Iris pigment epithelial cell (primary cell): ENCODE data around the gene ZNF208.
A peak's percentile ranks its signal among the peaks of the same experiment; 100 is the strongest.
"Not testable (repeated sequence)": the region's sequence is repeated elsewhere in the genome, so short reads cannot be mapped to it uniquely, and the experiment has no call there.

Source experiments
- DNase-seq: peaks from one replicate; pipeline ENCODE4 v3.0.0-alpha.2; 2011; ENCODE audit warnings: low read depth

The ZNF208 gene

DNA sequence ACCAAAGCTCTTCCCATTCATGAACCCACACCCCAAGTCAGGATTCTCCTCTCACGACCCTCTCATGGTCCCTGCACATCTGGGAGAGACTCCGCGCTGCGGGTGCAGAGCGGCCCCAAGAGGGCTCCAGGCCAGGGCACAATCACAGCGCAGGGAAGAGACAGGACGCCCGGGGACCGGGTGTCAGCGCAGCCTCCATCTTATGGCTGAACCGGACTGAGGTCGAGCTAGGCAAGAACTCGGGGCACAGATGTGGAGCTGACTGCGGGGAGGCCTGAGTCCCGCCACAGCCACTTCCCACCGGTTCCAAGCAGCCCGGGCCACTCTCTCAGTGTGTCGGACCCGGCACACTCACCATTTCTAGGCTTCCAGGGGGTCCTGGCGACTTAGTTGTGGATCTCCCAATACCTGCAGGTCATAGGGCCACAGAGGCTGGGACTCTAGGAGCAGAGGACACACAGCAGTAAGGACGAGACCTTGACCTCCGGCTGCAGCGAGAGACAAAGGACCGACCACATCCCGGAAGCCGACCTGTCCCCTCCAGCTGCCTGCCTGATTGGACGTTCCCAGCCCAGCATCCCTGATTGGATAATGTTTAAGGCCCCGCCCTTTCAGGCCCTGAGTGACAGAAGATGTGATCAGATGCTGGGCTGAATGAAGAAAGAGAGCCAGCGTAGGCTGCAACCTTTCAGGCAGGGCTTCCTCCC is at the start of gene ZNF208:
Gene ZNF208, minus strand, starts transcription at position 507 of the 707 bp plus-strand sequence. Its CDS starts 149 bp downstream, at position 358.
- peak; percentile 1 for DNase-seq

DNA sequence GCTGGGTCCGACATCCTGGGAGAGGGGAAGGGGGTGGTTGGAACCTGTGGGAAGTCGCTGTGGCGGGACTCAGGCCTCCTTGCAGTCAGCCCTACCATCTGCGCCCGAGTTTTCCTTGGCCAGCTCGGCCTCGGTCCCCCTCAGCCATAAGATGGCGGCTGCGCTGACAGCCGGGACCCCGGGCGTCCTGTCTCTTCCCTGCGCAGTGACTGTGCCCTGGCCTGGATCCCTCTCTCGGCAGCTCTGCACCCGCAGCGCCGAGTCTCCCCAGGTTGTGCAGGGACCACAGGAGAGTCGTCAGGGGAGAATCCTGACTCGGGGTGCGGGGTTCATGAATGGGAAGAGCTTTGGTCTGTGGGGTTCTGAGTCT is 41.9 kb upstream of the ZNF208 start:
- DNase-seq = peak; percentile 12

DNA sequence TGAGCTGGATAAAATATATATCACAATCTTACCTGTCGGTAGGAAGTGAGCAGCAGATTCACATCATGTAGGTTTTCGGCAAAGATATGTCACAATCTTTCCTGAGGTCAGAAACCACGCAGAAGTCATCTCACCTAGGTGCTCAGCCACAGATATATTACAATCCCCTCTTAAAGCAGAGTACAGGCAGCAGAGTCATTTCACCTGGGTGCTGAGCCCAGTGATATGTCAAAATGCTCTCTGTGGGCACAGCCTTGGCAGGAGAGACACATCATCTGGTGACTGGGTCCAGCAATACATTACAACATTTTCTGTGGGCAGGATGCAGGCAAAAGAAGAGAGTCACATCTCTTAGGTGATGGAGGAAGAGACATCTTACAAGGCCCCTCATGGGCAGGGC is 30.4 kb upstream of the ZNF208 start:
- not testable (repeated sequence) for DNase-seq

DNA sequence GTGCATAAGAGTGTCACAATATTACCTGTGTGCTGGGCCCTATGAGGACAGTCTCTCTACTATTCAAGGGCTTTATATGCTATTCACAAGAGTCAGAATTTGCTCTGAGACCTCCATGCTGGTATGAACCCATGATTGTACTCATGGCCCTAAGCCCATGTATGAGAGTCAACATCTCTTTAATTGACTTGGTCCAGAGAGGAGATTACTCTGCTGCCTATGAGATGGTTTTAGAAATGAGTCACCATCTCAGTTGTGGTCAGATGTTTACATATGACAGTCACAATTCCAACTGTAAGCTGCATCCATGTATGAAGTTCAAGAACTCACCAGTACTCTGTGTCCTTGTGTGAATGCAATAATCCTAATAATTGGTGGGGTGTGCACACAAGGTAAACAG is 19.9 kb upstream of the ZNF208 start:
- DNase-seq = no peak

DNA sequence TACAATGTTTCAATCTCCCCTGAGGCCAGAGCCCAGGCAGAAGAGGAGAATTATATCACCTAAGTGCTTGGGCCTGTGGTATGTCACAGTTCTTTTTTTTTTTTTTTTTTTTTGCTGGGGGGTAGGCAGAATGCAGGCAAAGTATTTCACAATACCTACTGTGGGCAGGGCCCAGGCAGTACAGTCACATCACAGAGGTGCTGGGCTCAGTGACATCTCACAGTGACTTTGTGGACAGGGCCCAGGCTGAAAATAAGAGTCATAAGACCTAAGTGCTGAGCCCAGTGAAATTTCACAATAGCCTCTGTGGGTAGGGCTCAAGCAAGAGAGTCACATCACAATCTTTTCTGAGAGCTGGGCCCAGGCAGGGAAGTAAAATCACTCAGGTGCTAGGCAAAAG is 15.9 kb upstream of the ZNF208 start:
- no peak for DNase-seq

DNA sequence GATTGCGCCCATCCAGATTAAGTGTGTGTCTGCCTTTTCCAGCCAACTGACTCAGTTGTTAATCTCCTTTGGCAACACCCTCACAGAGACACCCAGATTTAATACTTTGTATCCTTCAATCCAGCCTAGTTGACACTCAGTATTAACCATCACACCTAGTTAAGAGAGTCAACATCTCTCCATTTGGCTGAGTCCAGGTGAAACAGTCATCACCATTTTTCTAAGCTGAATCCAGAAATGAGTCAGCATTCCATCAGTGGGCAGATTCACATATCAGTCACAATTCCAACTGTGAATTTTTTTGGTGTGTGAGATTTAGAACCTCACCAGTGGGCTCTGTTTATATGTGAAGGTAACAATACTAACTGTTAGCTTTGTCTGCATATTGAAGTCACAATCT is 14.8 kb upstream of the ZNF208 start:
- DNase-seq = not testable (repeated sequence)

DNA sequence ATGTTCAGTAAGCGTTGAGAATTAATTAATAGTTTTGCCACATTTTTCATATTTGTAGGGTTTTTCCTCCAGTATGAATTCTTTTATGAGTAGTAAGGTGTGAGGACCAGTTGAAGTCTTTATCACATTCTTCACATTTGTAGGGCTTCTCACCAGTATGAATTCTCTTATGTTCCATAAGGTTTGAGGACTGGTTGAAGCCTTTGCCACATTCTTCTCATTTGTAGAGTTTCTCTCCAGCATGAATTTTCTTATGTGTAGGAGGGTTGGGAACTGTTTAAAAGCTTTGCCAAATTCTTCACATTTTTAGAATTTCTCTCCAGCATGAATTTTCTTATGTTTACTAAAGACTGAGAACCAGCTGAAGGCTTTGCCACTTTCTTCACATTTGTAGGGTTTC is 40.3 kb downstream of the ZNF208 start:
- DNase-seq = no peak

DNA sequence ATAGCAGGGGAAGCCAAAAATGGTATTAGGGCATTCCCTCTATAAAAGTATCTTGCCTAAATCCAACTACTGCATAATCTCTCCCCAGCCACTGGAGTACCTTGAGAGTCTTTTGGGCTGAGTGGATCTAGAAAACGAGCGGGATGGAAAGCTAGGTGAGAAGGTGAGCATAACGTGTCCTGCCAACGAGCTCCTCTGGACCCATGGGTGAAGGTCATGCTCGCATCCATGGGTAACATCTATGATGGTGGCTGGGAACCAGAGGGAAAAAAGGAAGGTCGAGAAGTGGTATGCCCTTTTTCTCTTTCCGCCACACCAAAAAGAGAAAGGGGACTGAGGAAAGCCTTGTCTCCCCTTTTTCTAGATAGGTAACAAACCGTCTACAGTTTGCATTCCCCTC is 63.0 kb downstream of the ZNF208 start:
- peak; percentile 20 for DNase-seq

DNA sequence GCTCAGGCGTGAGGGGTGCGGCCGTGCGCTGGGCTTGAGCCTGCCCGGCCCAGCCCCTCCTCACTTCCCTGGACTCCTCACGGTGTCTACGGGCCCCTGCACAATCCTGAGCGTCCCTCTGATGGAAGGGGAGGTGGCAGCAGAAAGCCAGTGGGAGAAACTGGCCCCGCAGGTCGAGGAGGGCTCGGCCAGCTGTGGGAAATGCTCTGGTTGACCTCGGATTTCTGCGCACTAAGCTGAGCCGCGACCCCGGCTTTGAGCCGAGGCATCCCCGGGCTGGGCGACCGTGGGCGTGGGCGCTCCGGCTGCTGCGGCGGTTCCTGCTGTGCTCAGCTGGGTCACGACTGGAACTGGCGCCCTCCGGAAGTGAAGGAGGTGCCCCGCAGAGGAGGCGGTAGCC is 70.1 kb downstream of the ZNF208 start:
- DNase-seq = no peak

DNA sequence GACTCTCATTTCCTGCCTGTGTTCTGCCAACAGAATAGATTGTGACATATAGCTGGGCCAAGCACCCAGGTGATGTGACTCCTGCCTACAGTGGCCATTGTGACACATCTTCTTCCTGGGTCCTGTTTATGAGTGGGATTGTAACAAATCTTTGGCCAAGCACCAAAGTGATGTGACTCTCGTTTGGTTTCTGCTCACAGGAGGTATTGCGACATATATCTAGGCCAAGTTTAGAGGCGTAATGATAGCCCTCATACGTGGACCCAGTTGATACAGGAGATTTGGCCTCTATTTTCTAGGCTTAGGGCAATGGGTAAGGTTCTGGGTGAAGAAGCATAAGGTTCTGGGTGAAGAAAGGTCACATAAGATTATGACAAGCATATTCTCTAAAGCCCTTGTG is 76.2 kb downstream of the ZNF208 start:
- DNase-seq = no peak

DNA sequence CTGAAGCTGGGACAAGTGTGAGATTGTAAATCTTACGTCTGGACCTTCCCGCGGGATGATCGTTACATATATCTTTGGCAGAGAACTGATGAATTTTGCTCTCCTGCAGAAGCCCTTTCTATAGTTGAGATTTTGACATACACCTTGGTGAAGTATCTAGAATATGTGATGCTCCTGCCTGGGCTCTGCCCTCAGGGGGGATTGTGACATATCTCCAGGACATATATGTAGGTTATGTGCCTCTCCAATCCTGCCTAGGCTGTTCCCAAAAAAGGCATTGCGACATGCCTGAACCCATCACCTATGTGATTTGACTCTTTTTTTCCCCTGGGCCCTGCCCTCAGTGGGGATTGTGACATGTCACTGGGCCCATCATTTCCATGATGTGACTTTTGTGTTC is 76.6 kb downstream of the ZNF208 start:
- DNase-seq = no peak

DNA sequence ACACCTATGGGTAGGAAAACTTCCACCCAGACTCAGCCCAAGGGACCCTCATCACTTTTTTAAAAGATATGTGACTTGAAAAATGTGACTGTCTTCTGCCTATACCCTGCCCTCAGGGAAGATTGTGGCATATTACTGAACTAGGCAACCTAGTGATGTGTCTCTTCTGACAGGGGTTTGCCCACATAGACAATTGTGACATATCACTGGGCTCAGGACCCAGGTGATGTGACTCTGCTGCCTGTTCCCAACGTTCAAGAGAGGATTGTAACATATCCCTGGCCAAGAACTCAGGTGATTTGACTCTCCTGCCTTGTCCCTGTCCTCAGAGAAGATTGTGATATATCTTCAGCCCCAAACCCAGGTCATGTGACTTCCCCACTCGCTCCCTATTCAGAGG is 88.5 kb downstream of the ZNF208 start:
- no peak for DNase-seq

DNA sequence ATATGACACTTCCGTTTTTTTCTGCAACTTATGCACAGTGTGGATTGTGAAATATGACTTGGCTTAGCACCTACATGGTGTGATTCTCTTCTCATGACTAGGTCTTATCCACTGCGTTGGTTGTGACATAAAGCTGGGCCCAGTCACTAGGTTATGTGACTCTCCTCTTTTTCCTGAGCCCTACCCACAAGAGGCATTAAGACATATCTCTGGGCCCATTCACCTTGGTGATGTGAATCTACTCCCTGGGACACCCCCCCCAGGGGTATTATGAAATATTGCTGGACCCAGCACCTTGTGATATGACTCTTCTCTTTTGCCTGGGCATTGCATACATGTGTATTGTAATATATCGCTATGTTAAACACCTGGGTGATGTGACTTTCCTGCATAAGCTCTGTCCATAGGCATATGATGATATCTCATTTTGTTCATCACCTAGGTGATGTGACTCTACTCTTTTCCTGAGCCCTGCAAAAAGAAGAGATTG is 89.0 kb downstream of the ZNF208 start:
- DNase-seq = no peak

DNA sequence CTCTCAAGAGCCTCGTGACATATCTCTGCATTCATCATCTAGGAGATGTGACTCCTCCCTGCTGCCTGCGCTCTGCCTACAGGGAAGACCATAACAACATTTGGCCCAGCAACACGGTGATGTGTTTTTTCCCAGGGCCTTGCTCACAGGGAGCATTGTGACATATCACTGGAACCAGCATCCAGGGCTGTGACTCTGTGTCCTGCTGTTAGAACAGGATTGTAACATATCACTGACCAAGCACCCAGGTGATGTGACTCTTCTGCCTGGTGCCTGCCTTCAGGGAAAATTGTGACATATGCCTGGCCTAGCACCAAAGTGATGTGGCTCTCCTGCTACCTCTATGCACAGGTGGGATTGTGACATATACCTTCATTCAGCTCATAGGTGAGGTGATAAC is 95.3 kb downstream of the ZNF208 start:
- DNase-seq = no peak

DNA sequence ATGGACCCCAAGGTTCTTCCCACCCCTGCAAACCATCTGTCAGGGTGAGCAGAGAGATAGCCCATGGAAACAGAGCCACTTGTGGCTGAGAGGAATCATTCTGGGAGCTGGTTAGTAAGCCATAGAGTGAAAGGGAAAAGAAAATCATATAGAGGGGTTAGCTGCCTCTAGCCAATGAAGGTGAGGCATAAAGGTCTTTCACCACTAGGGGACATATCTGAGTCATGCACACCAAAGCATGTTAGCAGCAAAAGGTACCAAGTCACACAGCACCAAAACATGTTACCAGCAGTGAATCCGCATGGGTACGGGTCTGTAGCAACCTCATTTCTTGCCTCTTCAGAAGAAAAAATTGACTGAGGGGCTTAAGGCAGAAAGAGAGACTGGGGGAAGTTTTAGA is 98.1 kb downstream of the ZNF208 start:
- DNase-seq = no peak

DNA sequence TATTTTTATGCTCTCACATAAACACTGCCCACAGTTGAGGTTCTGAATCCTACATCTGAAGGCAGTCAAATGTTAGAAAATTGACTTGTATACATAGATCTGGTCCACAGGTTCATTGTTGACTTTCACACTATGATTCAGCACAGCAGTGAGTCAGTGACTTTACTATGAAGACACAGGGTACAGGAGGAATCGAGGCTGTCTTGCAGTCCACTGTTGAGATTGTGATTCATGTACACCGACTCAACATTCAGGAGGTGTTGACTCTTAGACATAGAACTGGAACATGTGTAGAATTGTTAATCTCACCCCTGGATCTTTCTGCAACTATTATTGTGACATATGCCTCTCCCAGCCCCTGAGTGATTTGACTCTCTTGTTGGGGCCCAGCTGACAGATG is 100.4 kb downstream of the ZNF208 start:
- peak; percentile 11 for DNase-seq

DNA sequence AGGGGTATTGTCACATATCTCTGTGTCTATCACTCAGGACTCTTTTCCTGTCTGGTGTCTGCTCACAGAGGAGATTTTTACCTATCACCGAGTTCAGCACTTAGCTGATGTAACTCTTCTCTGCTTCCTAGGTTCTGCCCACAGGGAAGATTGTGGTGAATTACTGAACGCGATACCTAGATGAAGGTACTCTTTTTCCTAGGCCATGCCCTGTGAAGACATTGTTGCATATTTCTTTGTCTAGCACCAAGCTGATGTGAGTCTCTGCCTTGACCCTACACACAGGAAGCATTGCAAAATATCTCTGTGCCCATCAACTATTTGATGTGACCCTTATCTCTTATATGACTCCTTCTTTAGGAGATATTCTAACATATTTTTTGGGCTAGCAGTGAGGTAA is 102.7 kb downstream of the ZNF208 start:
- DNase-seq = no peak

DNA sequence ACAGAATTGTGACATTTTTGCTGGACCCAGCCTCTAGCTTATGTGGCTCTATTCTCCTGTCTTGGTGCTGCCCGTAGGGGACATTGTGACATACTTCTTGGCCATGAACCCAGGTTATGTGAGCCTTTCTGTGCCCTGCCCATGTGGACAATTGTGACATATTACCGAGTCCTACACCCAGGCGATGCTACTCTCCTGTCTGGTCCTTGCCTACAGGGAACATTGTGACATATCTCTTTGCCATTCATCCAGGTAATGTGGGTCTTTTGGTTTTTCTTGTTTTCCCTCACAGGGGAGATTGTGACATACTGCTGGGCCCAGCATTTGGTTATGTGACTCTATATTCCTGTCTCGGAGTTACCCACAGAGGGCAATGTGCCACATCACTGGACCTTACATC is 103.2 kb downstream of the ZNF208 start:
- DNase-seq = no peak

DNA sequence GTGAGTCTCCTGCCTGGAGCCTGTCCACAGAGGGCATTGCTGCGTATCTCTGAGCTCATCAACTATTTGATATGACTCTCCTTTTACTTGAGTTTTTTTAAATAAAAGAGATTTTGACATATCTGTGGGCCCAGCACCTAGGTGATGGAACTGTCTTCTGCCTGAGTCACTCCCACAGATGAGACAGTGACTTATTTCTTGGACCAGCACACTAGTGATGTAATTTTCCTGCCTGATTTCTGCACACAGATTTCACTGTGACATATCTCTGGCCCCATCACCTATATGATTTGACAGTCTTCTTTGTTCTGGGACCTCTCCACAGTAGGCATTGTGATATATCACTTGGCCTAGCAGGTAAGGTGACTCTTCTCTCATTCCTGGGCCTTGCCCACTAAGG is 108.2 kb downstream of the ZNF208 start:
- no peak for DNase-seq

DNA sequence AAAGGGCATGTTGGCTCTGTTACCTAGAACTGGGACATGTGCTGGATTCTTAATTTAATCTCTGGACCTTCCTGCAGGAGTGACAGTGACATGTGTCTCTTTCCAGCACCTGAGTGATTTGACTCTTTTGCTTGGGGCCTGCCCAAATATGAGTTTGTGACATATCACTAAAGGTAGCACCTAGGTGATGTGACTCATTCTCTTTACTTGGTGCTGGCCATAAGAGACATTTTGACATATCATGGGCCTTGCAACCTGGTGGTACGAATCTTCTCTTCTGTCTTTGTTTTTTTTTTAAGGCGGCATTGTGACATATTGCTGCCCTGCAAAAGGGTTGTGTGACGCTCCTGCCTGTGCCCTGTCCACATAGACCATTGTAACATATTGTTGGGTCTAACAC is 108.9 kb downstream of the ZNF208 start:
- DNase-seq = no peak

DNA sequence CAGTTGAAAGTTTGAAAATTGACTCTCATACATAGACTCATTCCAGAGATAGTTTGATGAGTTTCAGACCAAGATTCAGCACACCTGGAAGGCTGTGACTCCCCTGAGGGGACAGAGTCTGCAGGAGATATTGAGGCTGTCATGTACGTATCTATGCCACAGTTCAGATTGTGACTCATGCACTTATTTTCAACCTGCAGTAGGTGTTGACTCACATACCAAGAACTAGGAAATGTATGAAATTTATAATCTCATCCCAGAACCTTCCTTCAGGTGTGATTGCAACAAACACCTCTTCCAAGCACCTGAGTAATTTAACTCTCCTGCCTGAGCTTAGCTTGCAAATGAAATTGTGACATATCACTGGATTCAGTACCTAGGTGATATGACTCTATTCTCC is 110.3 kb downstream of the ZNF208 start:
- no peak for DNase-seq

DNA sequence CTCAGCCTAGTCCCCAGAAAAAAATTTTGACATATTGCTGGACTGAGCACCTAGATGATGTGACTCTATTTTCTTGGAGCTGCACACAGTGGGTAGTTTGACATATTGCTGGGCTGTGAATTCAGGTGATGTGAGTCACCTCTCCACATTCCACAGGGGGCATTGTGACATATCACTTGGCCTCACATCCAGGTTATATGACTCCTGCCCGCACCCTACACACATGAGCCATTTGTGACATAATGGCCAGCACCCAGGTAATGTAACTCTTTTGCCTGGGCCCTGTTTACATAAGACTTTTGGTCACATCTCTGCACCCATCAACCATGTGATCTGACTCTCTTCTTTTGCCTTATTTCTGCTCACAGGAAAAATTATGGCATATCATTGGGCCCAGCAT is 119.7 kb downstream of the ZNF208 start:
- DNase-seq = no peak

DNA sequence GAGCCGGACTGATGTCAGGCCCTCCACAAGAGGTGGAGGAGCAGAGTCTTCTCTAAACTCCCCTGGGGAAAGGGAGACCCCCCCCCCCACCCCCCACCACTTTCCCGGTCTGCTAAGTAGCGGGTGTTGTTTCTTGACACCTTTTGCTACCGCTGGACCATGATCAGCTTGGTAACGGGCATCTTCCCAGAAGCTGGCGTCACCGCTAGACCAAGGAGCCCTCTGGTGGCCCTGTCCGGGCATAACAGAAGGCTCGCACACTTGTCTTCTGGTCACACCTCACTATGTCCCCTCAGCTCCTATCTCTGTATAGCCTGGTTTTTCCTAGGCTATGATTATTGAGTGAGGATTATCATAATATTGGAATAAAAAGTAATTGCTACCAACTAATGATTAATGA is 120.7 kb downstream of the ZNF208 start:
- DNase-seq = peak; percentile 2

DNA sequence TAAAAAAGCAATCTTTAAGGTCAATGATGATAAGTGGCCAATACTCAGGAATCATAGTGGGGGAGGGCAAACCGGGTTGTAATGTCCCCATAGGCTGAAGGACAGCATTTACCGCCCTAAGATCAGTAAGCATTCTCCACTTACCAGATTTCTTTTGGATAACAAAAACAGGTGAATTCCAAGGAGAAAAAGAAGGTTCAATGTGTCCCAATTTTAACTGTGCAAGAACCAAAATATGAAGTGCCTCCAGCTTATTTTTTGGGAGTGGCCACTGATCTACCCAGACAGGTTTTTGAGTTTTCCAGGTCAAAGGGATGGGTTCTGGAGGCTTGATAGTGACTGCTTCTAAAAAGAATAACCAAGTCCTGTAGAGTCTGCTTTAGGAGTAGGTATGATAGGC is 125.2 kb downstream of the ZNF208 start:
- DNase-seq = not testable (repeated sequence)
